H9 (cell line): Measurements from ENCODE around the gene SERPINB3. TPM values are rescaled to one million over a fixed set of nuclear protein-coding genes. Genes with fewer than 3 reads are reported as not detected.

Experiments used
- DNase-seq: peaks from one replicate; pipeline ENCODE4 v3.0.0-alpha.2; 2017
- H2AFZ ChIP-seq: one replicate; pipeline ENCODE4 v1.6.1; 2013; ENCODE audit warnings: mild to moderate bottlenecking, low read length, control low read depth, moderate library complexity
- H2AK5ac ChIP-seq: 2 replicates; pipeline ENCODE4 v1.6.1; 2013; ENCODE audit warnings: low read length, control low read depth, mixed read lengths; ENCODE audit not compliant: insufficient read length
- H2BK120ac ChIP-seq: one replicate; pipeline ENCODE4 v1.6.1; 2013; ENCODE audit warnings: low read depth, mild to moderate bottlenecking, low read length, control low read depth, inconsistent platforms; ENCODE audit not compliant: poor library complexity, severe bottlenecking
- H2BK12ac ChIP-seq: 2 replicates; pipeline ENCODE4 v1.6.1; 2013; ENCODE audit warnings: low read length, control low read depth, mixed read lengths, low read depth; ENCODE audit not compliant: insufficient read length
- H2BK15ac ChIP-seq: 2 replicates; pipeline ENCODE4 v1.6.1; 2013; ENCODE audit warnings: low read depth, low read length, control low read depth
- H2BK20ac ChIP-seq: one replicate; pipeline ENCODE4 v1.6.1; 2013; ENCODE audit warnings: low read depth, mild to moderate bottlenecking, low read length, control low read depth, inconsistent platforms; ENCODE audit not compliant: poor library complexity, severe bottlenecking
- H2BK5ac ChIP-seq: 2 replicates; pipeline ENCODE4 v1.6.1; 2013; ENCODE audit warnings: low read length, control low read depth, mixed read lengths; ENCODE audit not compliant: insufficient read length
- H3K14ac ChIP-seq: 2 replicates; pipeline ENCODE4 v1.6.1; 2013; ENCODE audit warnings: low read length, control low read depth; ENCODE audit not compliant: insufficient read depth
- H3K18ac ChIP-seq: 2 replicates; pipeline ENCODE4 v1.6.1; 2013; ENCODE audit warnings: low read depth, mild to moderate bottlenecking, mixed read lengths, low read length, control low read depth; ENCODE audit not compliant: insufficient read length
- H3K23ac ChIP-seq: 2 replicates; pipeline ENCODE4 v1.6.1; 2013; ENCODE audit warnings: low read length, control low read depth, mixed read lengths, low read depth; ENCODE audit not compliant: insufficient read length
- H3K23me2 ChIP-seq: 2 replicates; pipeline ENCODE4 v1.6.1; 2013; ENCODE audit warnings: low read depth, mild to moderate bottlenecking, mixed read lengths, low read length, control low read depth; ENCODE audit not compliant: insufficient read length, poor library complexity, severe bottlenecking
- H3K27ac ChIP-seq: 2 replicates; pipeline ENCODE4 v1.5.1; 2013; ENCODE audit warnings: low read length, control low read depth, mixed read lengths, low read depth; ENCODE audit not compliant: insufficient read length
- H3K27me3 ChIP-seq: 2 replicates; pipeline ENCODE4 v1.6.1; 2013; ENCODE audit warnings: low read length, control low read depth, inconsistent platforms; ENCODE audit not compliant: insufficient read depth
- H3K4ac ChIP-seq: 2 replicates; pipeline ENCODE4 v1.6.1; 2013; ENCODE audit warnings: low read depth, mild to moderate bottlenecking, control low read depth, inconsistent platforms, low read length, moderate library complexity
- H3K4me1 ChIP-seq: 2 replicates; pipeline ENCODE4 v1.6.1; 2013; ENCODE audit warnings: low read length, control low read depth, inconsistent platforms; ENCODE audit not compliant: insufficient read depth
- H3K4me2 ChIP-seq: 2 replicates; pipeline ENCODE4 v1.6.1; 2013; ENCODE audit warnings: low read length, control low read depth, mixed read lengths; ENCODE audit not compliant: insufficient read length, insufficient read depth
- H3K56ac ChIP-seq: 2 replicates; pipeline ENCODE4 v1.6.1; 2013; ENCODE audit warnings: low read depth, mild to moderate bottlenecking, mixed read lengths, low read length, control low read depth; ENCODE audit not compliant: insufficient read length
- H3K79me1 ChIP-seq: 2 replicates; pipeline ENCODE4 v1.6.1; 2013; ENCODE audit warnings: low read depth, mild to moderate bottlenecking, moderate library complexity, low read length, control low read depth, inconsistent platforms; ENCODE audit not compliant: insufficient read depth, poor library complexity, severe bottlenecking
- H3K79me2 ChIP-seq: 2 replicates; pipeline ENCODE4 v1.6.1; 2013; ENCODE audit warnings: low read length, control low read depth, inconsistent platforms; ENCODE audit not compliant: insufficient read depth
- H3K9ac ChIP-seq: 2 replicates; pipeline ENCODE4 v1.6.1; 2013; ENCODE audit warnings: low read length, control low read depth, mixed read lengths; ENCODE audit not compliant: insufficient read length; ENCODE audit errors: extremely low read depth
- H3K9me3 ChIP-seq: one replicate; pipeline ENCODE4 v1.6.1; 2013; ENCODE audit warnings: low read depth, low read length, inconsistent platforms; ENCODE audit not compliant: control insufficient read depth
- H3T11ph ChIP-seq: one replicate; pipeline ENCODE4 v1.6.1; 2013; ENCODE audit warnings: mild to moderate bottlenecking, low read length, control low read depth, inconsistent platforms
- H4K20me1 ChIP-seq: one replicate; pipeline ENCODE4 v1.6.1; 2013; ENCODE audit not compliant: control insufficient read depth, insufficient read length, insufficient read depth
- H4K5ac ChIP-seq: 2 replicates; pipeline ENCODE4 v1.6.1; 2013; ENCODE audit warnings: low read depth, mild to moderate bottlenecking, mixed read lengths, low read length, control low read depth; ENCODE audit not compliant: insufficient read length
- H4K8ac ChIP-seq: replicated peaks from 2 replicates; pipeline ENCODE4 v1.6.1; 2013; ENCODE audit warnings: low read length, control low read depth, mixed read lengths, low read depth; ENCODE audit not compliant: insufficient read length
- H4K91ac ChIP-seq: 2 replicates; pipeline ENCODE4 v1.6.1; 2013; ENCODE audit warnings: low read depth, mild to moderate bottlenecking, moderate library complexity, mixed read lengths, low read length, control low read depth; ENCODE audit not compliant: insufficient read length
- H3K27ac Mint-ChIP-seq, 3 experiments: 2 replicates in 2 of 3; 3 replicates in 1 of 3; pipeline ENCODE4 v1.8.0; 2020 to 2021; ENCODE audit warnings: mixed read lengths in 3 of 3, mild to moderate bottlenecking in 1 of 3, moderate library complexity in 1 of 3
- H3K27me3 Mint-ChIP-seq: 2 replicates; pipeline ENCODE4 v1.8.0; 2021; ENCODE audit warnings: low read depth, mild to moderate bottlenecking, moderate library complexity, mixed read lengths
- H3K36me3 Mint-ChIP-seq, 3 experiments: 2 replicates in 2 of 3; 3 replicates in 1 of 3; pipeline ENCODE4 v1.8.0; 2020 to 2021; ENCODE audit warnings: low read depth in 3 of 3, mixed read lengths in 3 of 3; ENCODE audit not compliant: insufficient read depth in 1 of 3
- H3K4me1 Mint-ChIP-seq, 2 experiments: 2 replicates each; pipeline ENCODE4 v1.8.0; 2020; ENCODE audit warnings: mixed read lengths in 2 of 2
- H3K4me3 Mint-ChIP-seq, 2 experiments: 2 replicates in 1 of 2; 3 replicates in 1 of 2; pipeline ENCODE4 v1.8.0; 2020 to 2021; ENCODE audit warnings: mild to moderate bottlenecking in 2 of 2, mixed read lengths in 2 of 2, moderate library complexity in 1 of 2
- H3K9me3 Mint-ChIP-seq, 2 experiments: 2 replicates in 1 of 2; 3 replicates in 1 of 2; pipeline ENCODE4 v1.8.0; 2020; ENCODE audit warnings: mild to moderate bottlenecking in 2 of 2, mixed read lengths in 2 of 2, moderate library complexity in 1 of 2
- CTCF ChIP-seq: fragments of 200-600 bp; sonication (generic); conservative IDR thresholded peaks from 3 replicates; pipeline ENCODE4 v1.8.0; 2021; ENCODE audit warnings: antibody characterized with exemption, mild to moderate bottlenecking
- WGBS: extraction: QIAGEN DNeasy Blood & Tissue Kit; methylation state at CpG from one replicate; pipeline ENCODE4 v1.1.7; 2013; ENCODE audit warnings: missing lambda C conversion rate, low lambda C conversion rate, mixed read lengths; ENCODE audit not compliant: insufficient read length; ENCODE audit errors: extremely low coverage; 5-methylcytosine and 5-hydroxymethylcytosine counted together
- total RNA-seq: library from RNA; stranded (reverse); gene quantifications from 2 replicates; pipeline ENCODE4 v1.2.1, GENCODE V29; 2021

SERPINB3 gene
- total RNA-seq, 1 experiment from 2014 or later: 1.7 TPM

- Histone ChIP-seq H2AFZ (no peak overlapping the region), H4K20me1 (no peaks in the 10 kb centered on the region), H3T11ph (no peak overlapping the region), H4K8ac (no peak overlapping the region), H2AK5ac (no peak overlapping the region), H3K23ac (no peak overlapping the region), H3K9me3 (no peaks in the 10 kb centered on the region), H3K56ac (no peak overlapping the region), H3K14ac (no peak overlapping the region), H3K18ac (no peak overlapping the region), H4K5ac (no peak overlapping the region), H3K27ac (no peak overlapping the region), H2BK120ac (no peak overlapping the region), H3K79me1 (no peaks in the 10 kb centered on the region), H2BK20ac (no peak overlapping the region), H3K9ac (no peak overlapping the region), H3K4me2 (no peak overlapping the region), H3K79me2 (no peaks in the 10 kb centered on the region), H3K27me3 (no peaks in the 10 kb centered on the region), H3K4me1 (peaks cover 4% of the 10 kb centered on the region; the same call in 1 of the 2 replicates), H2BK12ac (no peak overlapping the region), H3K23me2 (no peaks in the 10 kb centered on the region), H2BK5ac (no peak overlapping the region), H4K91ac (no peak overlapping the region), H2BK15ac (no peak overlapping the region), H3K4ac (no peak overlapping the region)
- Mint-ChIP-seq H3K4me3 (no peak overlapping the region), H3K36me3 (peaks cover 0 to 3% (median 0%) of the 10 kb centered on the region in 3 experiments; a peak in 2 of 7 replicates), H3K4me1 (peaks cover 24 to 25% of the 10 kb centered on the region in 2 experiments), H3K27ac (no peak overlapping the region), H3K9me3 (peaks cover 0 to 2% of the 10 kb centered on the region in 2 experiments), H3K27me3 (no peaks in the 10 kb centered on the region; the same call in 1 of the 2 replicates)
- no peak for DNase-seq
- no peak for TF ChIP-seq CTCF
- WGBS: no CpG with 5 or more reads among the region's 2 CpGs
Measured at GRCh38 chr18:63681449-63682340, 20.0 kb upstream of the SERPINB3 start.
